T-helper 1 cell (primary cell): ENCODE measurements around the gene RSU1.
"Not testable (repeated sequence)": the region's sequence is repeated elsewhere in the genome, so short reads cannot be mapped to it uniquely, and the experiment has no call there.

Source experiments
- DNase-seq, 5 donors: peaks; one replicate each; pipeline ENCODE4 v3.0.0-alpha.2; 2012 to 2020

The RSU1 gene

DNA sequence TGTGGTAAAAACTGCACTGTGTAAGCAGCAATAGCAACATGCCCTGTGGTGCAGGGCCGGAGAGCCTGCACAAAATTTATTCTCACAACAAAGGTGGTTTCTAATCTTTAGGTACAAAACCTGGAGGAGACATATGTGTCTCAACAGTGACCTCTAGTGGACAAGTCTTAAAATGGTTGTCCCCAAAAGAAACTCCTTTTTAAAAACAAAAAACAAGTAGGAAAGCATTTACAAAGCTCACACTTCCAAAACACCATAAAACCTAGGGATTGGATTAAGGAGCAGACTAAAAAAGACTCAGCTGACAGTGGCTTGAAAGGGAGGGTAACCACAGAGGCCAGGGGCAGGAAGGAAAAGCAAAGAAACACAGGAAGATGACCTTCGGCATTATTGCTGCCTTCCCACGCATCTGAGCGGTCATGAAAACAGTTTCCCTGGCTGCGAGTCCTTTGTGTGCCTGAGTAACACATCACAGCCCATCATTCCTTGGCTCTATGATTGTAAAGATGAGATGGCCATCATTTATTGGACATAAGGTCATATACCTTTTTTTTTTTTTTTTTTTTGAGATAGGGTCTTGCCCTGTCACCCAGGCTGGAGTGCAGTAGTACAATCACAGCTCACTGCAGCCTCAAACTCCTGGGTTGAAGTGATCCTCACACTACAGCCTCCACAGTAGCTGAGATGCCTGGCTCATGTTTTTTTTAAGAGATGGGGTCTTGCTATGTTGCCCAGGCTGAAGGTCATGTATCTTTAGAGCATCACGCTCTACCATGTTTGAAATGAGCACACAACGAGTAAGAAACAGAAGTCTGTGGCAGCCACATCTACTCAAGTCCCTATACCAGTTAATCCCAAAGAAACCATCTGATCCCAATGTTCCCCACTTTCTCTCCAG is 39.5 kb downstream of the RSU1 start:
- DNase-seq, result peak in 2 of 5 donors; percentile 18 to 58

GRCh38 chr10:16776896-16777295 is 40.3 kb downstream of the RSU1 start:
- DNase-seq, result no peak

- DNase-seq, result no peak
These were observed 43.9 kb downstream of the RSU1 start for GRCh38 chr10:16773334-16773733.

GRCh38 chr10:16770670-16771069 is 46.6 kb downstream of the RSU1 start:
- DNase-seq, result peak in 1 of 5 donors; percentile 17

- DNase-seq, result no peak
These were observed 47.1 kb downstream of the RSU1 start for GRCh38 chr10:16770141-16770540.

- no peak for DNase-seq
These were observed 47.9 kb downstream of the RSU1 start for GRCh38 chr10:16769331-16769730.

GRCh38 chr10:16768702-16769101 is 48.5 kb downstream of the RSU1 start:
- DNase-seq, result no peak

GRCh38 chr10:16765509-16766375 is 51.5 kb downstream of the RSU1 start:
- DNase-seq, result no peak

DNA sequence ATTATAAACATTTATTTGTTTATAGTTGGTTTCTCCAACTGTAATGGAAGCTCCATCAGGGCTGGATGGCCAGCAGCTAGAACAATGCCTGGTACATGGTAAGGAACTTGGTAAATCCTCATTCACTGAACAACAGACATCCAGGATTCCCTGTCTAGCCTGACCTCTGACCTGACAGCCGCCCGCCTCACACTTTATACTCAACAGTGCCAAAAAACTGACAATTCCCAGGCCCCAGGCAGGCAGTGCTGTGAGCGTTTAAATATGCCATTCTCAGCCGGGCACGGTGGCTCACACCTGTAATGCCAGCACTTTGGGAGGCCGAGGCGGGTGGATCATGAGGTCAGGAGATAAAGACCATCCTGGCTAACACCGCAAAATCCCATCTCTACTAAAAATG is 55.9 kb downstream of the RSU1 start:
- no peak for DNase-seq

DNA sequence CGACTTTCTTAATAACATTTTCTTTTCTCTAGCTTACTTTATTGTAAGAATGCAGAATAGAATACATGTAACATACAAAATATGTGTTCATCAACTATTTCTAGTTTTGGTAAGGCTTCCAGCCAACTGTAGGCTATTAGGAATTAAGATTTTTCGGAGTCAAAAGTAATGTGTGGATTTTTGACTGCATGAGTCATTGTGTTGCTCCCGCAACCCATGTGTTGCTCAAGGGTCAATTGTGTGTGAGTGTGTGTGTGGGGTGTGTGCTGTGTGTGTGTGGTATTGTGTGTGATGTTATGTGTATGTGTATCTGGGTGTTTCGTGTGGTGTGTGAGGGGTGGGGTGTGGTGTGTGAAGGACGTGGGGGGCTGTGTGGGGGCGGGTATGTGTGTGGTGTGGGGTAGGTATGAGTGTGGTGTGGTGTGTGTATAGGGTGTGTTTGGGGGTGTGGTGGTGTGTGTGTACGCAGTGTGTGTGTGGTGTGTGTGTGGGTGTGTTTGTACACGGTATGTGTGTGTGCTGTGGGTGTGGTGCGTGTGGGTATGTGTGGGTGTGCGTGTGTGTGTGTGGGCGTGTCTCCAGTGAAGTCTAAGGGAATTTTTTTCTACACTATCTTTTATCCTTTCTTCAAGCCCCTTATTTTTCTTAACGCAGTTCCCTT is 60.5 kb downstream of the RSU1 start:
- no peak for DNase-seq

DNA sequence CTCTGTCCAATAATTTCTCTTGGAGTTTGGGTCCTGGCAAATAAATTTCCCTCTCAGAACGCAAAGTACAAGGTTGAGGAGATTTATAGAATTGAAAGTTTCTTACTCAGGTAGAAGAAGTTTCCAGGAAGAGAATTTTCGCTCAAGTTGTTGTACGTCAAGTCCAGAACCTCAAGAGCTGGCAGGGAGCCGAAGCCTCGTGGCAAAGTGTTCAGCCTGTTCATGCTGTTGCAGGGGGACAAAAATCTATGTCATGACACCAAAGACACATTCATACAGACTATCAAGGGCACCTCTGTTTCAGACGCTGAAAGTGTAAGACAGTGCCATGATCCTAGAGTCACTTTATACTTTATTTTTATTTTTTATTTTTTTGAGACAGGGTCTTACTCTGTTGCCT is 62.5 kb downstream of the RSU1 start:
- DNase-seq, result no peak

DNA sequence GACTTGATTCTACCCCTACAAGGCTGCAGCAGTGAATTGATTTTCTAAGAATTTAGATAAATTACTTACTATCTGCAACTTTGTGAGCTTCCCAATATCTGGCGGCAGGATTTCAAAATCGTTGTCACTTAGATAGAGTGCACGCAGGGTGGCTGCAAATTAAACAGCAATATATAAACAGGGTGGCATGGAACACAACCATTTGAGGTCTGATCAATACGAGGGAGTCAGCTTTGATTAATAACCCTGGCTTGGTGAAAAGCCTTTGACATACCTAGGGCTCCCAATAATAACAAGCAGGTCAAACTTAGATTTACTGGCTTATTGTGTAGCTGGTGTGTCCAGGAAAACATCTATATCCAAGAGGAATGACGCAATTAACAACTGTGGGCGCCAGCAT is 64.4 kb downstream of the RSU1 start:
- not testable (repeated sequence) for DNase-seq

DNA sequence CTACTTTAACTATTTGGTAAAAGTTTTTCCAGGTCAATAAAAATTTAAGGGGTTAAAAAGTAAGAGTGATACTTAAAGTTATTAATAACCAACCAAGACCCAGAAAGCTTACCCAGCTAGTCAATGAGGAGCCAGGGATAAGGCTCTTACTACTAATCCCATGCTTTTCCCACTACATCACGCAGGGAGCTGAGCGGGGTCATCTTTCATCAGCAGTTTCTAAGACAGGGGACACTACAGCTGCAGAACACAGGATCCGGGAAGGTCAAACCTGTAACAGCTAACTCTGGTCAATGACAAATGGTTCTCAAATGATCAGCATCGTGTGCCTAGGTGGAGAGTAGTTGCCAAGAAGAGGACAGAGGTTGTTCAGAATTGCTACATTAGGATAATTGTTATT is 65.1 kb downstream of the RSU1 start:
- DNase-seq, result no peak

- DNase-seq, result no peak
These were observed 66.0 kb downstream of the RSU1 start for GRCh38 chr10:16751244-16751643.

DNA sequence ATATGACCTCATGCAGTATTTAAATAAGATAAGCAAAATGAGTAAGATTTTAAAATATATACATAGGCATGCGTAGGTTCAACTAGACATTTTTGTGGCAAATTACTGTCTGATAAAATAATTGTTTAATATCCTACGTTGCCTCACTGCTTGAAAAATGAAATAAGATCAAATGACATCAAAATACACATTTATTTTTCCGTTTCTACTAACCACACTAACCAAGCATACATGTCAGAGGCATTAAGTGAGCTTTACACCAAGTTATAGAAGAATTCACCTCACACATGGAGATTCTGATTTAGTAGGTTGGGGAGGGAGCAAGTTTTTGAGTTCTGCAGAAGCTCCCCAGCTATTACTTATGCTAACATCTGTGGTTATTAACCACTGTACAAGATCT is 66.8 kb downstream of the RSU1 start:
- DNase-seq, result no peak

GRCh38 chr10:16748749-16749148 is 68.5 kb downstream of the RSU1 start:
- no peak for DNase-seq

DNA sequence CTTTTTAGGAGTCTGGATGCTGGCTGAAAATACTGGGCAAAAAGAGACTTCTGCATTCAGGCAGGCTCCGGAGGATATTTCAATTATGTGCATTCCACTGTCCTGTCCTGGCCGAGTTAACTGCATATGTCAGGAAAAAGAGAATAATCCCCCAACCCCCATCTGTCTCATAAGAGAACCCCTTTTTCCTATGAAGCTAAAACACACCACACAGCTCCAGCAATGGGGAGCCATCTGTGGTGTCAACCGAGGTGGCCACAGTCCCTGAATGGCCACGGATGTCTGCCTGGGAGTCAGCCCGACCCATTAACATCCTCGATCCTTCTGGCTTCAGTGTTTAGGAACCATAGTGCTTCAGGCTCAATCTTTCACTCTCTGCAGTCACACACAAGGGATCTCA is 70.4 kb downstream of the RSU1 start:
- no peak for DNase-seq

DNA sequence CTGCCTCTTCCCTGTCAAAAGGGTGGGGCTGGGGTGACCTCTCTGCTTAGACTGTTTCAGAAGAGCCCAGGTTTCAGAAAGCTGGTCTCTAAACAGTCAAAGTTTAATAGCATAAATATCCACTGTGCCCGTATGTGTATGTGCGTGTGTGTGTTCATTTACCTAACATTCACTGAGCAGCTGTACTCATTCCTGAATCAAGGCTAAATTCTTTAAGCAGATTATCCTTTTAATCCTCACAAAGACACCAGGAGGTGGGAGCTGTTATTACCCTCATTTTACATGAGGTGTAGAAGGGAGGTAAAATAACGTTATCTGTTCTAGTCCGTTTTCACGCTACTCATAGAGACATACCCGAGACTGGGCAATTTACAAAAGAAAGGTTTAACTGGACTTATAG is 72.2 kb downstream of the RSU1 start:
- DNase-seq, result no peak

GRCh38 chr10:16742165-16742960 is 74.9 kb downstream of the RSU1 start:
- DNase-seq, result no peak

DNA sequence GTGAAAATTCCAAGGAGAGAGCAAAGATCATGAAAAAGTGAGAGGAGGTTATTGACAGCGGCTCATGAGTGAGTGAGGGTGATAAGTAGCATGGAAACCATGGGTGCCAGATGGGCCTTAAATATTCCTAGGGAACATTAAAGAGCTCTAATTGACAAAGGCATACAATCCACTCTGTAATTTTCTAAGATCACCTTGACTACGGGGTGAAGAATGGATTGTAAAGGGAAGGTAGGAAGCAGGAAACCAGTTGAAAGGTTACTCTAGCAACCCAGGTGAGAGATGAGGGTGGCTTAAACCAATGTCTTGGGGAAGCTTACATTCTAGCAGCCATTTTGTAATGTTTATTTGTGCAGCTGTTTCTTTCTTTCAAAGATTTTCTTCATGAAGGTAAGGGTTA is 75.7 kb downstream of the RSU1 start:
- DNase-seq, result no peak

DNA sequence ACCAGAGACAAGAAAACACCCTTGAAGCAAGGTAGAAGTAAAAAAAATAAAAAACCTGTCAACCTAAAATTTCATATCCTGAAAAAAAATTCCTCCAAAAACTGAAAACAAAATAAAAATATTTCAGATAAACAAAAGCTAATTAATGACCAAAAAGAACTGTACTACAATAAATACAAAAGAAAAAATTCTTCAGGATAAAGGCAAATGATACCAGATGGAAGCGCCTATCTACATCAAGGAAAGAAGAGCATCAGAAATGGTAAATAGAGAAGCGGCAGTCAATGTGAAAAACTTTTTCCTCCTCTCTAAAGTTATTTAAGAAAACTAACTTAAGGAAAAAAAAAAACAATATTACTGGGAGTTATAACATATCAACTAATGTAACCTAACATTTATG is 79.8 kb downstream of the RSU1 start:
- DNase-seq, result no peak

DNA sequence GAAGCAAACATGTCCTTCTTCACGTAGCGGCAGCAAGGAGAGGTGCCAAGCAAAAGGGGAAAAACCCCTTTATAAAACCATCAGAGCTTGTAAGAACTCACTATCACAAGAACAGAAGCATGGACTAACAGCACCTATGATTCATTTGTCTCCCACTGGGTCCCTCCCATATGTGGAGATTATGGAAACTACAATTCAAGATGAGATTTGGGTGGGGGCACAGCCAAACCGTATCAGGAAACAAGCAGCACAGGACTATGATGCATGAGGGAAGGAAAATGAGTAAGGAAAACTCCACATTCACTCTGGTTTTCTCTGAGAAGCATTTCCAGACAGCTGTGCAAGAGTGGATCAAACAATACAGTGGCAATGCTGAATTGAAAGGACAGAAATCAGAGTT is 81.6 kb downstream of the RSU1 start:
- DNase-seq, result no peak

- no peak for DNase-seq
These were observed 84.8 kb downstream of the RSU1 start for GRCh38 chr10:16732376-16732775.
